Transverse colon (tissue), 4 donors: ENCODE results near the gene BHMT2. TPM values are rescaled to one million over a fixed set of nuclear protein-coding genes. Genes with fewer than 3 reads are reported as not detected.

ENCODE experiments used
- DNase-seq: peaks from one replicate; pipeline ENCODE4 v3.0.0-alpha.2; 2019
- H3K27ac ChIP-seq, 4 donors: fragments of 200-600 bp; sonication (generic); 2 replicates each; pipeline ENCODE4 v1.5.1; 2016 to 2018; ENCODE audit warnings: inconsistent platforms in 4 of 4
- H3K27me3 ChIP-seq: fragments of 200-600 bp; sonication (generic); 2 replicates; pipeline ENCODE4 v1.5.1; 2017; ENCODE audit warnings: inconsistent platforms
- H3K36me3 ChIP-seq, 4 donors: fragments of 200-600 bp; sonication (generic); 2 replicates each; pipeline ENCODE4 v1.5.1; 2017 to 2019; ENCODE audit warnings: inconsistent platforms in 4 of 4
- H3K4me1 ChIP-seq, 4 donors: fragments of 200-600 bp; sonication (generic); 2 replicates each; pipeline ENCODE4 v1.5.1; 2017 to 2020; ENCODE audit warnings: inconsistent platforms in 4 of 4
- H3K4me3 ChIP-seq, 4 donors: fragments of 200-600 bp; sonication (generic); 1 replicate in 1 of 4; 2 replicates in 3 of 4; pipeline versions ENCODE4 v1.5.1 to v1.6.1; 2017 to 2019; ENCODE audit warnings: inconsistent platforms in 4 of 4
- H3K9me3 ChIP-seq, 2 donors: fragments of 200-600 bp; sonication (generic); 2 replicates each; pipeline ENCODE4 v1.5.1; 2017 to 2019; ENCODE audit warnings: inconsistent platforms in 2 of 2
- EP300 ChIP-seq: sonication (generic); formaldehyde crosslinking; IDR thresholded peaks from one replicate; pipeline ENCODE4 v1.6.1; 2017; ENCODE audit warnings: antibody characterized with exemption, low read depth
- POLR2A ChIP-seq: fragments of 450-650 bp; IDR thresholded peaks from one replicate; pipeline ENCODE4 v1.6.1; 2016; ENCODE audit warnings: antibody characterized with exemption, mild to moderate bottlenecking, moderate library complexity
- POLR2AphosphoS5 ChIP-seq, 3 donors: sonication (generic); formaldehyde crosslinking; IDR thresholded peaks; one replicate each; pipeline ENCODE4 v1.6.1; 2016; ENCODE audit warnings: antibody characterized with exemption in 3 of 3
- WGBS, 2 donors: methylation state at CpG; one replicate each; pipeline ENCODE4 v1.1.5; 2018; ENCODE audit warnings: low coverage in 1 of 2; 5-methylcytosine and 5-hydroxymethylcytosine counted together
- in situ Hi-C, 4 donors: fragments of 200-750 bp; cut with MboI; loops; one replicate each; pipeline versions ENCODE4 v1.15.0 to v1.15.1; 2017; ENCODE audit warnings: low sequenced_read_pairs in 3 of 4, low pct_ligation_motif_present in 1 of 4, low pct_unique_long_range_greater_than_20kb in 1 of 4
- intact Hi-C: fragments of 100-400 bp; cut with DNase I; formaldehyde crosslinking; loops from one replicate; pipeline ENCODE4 v1.15.1; 2023; ENCODE audit warnings: low total_unique reads
- total RNA-seq, 4 donors: library from RNA; depleted of rRNA; stranded (reverse); fragments of >200 nt; gene quantifications; one replicate each; pipeline ENCODE4 v1.1.0, GENCODE V29; 2016
- TF ChIP-seq, protein P1 (sequence below), 5 experiments: fragments of 200-600 bp in 3 of 5; fragments of 450-650 bp in 2 of 5; sonication (generic) in 3 of 5; IDR thresholded peaks; 1 replicate in 2 of 5; 2 replicates in 3 of 5; pipeline ENCODE4 v1.5.1; 2016 to 2017; ENCODE audit warnings: antibody characterized with exemption in 5 of 5, inconsistent platforms in 3 of 5, mild to moderate bottlenecking in 2 of 5, moderate library complexity in 1 of 5

Gene BHMT2
- total RNA-seq, 4 donors from 2014 or later = 1.6 to 12.1 (median 2.5) TPM

DNA sequence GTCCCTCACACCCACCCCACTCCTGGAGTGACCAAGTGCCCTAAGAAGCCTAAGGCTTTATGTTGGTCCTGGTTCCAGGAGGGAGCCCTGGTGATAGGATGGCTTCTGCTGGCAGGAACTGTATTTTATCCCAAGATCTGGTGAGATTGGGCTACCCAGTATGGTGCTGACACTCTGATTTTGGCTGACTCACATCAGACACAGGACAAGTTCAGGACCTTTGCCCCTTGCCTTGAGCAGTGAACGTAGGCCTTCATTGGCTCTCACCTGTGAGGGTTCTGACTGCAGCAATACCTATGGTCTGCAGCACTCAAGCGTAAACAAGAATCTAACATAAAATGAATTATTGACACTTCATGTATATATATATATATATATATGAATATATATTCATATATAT, 67.1 kb downstream of the BHMT2 start:
- in situ Hi-C loops (loop anchor here (10.0 to 25.0 kb wide), 3 partner anchors 99 to 326 kb away; no protein-coding TSS in a partner anchor), intact Hi-C loops (loop anchor here (5.0 kb wide), 1 partner anchor 326 kb away; no protein-coding TSS in a partner anchor)
- no peak for DNase-seq
- H3K9me3 ChIP-seq = no peaks in the 10 kb centered on the region
- H3K27me3 ChIP-seq = no peaks in the 10 kb centered on the region
- no peak overlapping the region for H3K4me3 ChIP-seq
- H3K36me3 ChIP-seq = no peaks in the 10 kb centered on the region
- H3K4me1 ChIP-seq = peaks cover 0 to 14% (median 8%) of the 10 kb centered on the region in 4 donors
- TF ChIP-seq POLR2AphosphoS5 (IDR thresholded peaks at IDR 0.05) (no peak), EP300 (no peak), POLR2A (no peak)
- TF ChIP-seq, protein P1, sequence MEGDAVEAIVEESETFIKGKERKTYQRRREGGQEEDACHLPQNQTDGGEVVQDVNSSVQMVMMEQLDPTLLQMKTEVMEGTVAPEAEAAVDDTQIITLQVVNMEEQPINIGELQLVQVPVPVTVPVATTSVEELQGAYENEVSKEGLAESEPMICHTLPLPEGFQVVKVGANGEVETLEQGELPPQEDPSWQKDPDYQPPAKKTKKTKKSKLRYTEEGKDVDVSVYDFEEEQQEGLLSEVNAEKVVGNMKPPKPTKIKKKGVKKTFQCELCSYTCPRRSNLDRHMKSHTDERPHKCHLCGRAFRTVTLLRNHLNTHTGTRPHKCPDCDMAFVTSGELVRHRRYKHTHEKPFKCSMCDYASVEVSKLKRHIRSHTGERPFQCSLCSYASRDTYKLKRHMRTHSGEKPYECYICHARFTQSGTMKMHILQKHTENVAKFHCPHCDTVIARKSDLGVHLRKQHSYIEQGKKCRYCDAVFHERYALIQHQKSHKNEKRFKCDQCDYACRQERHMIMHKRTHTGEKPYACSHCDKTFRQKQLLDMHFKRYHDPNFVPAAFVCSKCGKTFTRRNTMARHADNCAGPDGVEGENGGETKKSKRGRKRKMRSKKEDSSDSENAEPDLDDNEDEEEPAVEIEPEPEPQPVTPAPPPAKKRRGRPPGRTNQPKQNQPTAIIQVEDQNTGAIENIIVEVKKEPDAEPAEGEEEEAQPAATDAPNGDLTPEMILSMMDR (IDR thresholded peaks at IDR 0.05) = no peak
- H3K27ac ChIP-seq = no peak overlapping the region
- 58 to 100% methylated on average over 1 to 2 of the region's 2 CpGs for WGBS, 2 donors

Other genes with a start within 250 kb of the BHMT2 start
- gene ARSB, start 84.5 kb upstream of the BHMT2 start, total RNA-seq = 10 to 100 TPM in 3 of 4 donors, 1 to 10 TPM in 1; 9.1 to 12.7 (median 10.7) TPM
- gene DMGDH, start 93 bp upstream of the BHMT2 start, total RNA-seq = 1 to 10 TPM in 1 of 4 donors, under 1 TPM in 1, not detected in 2; 0.41 to 2.7 TPM
- not detected for gene BHMT, start 42.0 kb downstream of the BHMT2 start, total RNA-seq
- 10 to 100 TPM in 3 of 4 donors, 1 to 10 TPM in 1; 7.8 to 25.1 (median 14.7) TPM for gene JMY, start 166.4 kb downstream of the BHMT2 start, total RNA-seq